ENCODE measurements around the gene KDM6A. TPM values are rescaled to one million over a fixed set of nuclear protein-coding genes. Genes with fewer than 3 reads are reported as not detected.

KDM6A gene
- total and polyA plus RNA-seq, 9 of the 15 experiments (the other 6 are each of a cell fraction or from before 2014, with no cell fraction given), result 8.4 to 34.3 (median 22.9) TPM

GRCh38 chrX:45154462-45154861, 281.5 kb downstream of the KDM6A start:
- H2AFZ ChIP-seq (ENCODE audit: low read depth, low read length), result no peak overlapping the region
- H4K20me1 ChIP-seq (replicated peaks; ENCODE audit: control insufficient read depth, insufficient read depth, low read length), result no peaks in the 10 kb centered on the region
- in situ Hi-C loops (cut with MboI) (no loop called here), intact Hi-C loops (cut with micrococcal nuclease) (no loop called here)
- no peak overlapping the region for H3K27ac ChIP-seq (ENCODE audit: extremely low read depth, low read depth, low read length)
- H3K4me2 ChIP-seq (ENCODE audit: insufficient read depth, low read length), result no peak overlapping the region
- H3K9ac ChIP-seq (ENCODE audit: insufficient read depth in 1 of 2, low read depth in 2 of 2, low read length in 2 of 2), result no peak overlapping the region
- no peaks in the 10 kb centered on the region for H3K9me1 ChIP-seq (ENCODE audit: control insufficient read depth, insufficient read depth, low read length)
- ATAC-seq (no peak), FAIRE-seq (no peak), DNase-seq (ENCODE audit: extremely low read depth in 1 of 4, low spot score in 3 of 4) (no peak)
- no peaks in the 10 kb centered on the region for H3K9me3 ChIP-seq (replicated peaks; ENCODE audit: control insufficient read depth, insufficient read depth, low read depth, low read length)
- H3K27me3 ChIP-seq (ENCODE audit: control insufficient read depth in 2 of 2, insufficient read depth in 2 of 2, low read length in 2 of 2), result no peaks in the 10 kb centered on the region
- H3K79me2 ChIP-seq (ENCODE audit: control insufficient read depth, insufficient read depth, low read length), result no peaks in the 10 kb centered on the region
- H3K4me1 ChIP-seq (replicated peaks in 1 of 2; ENCODE audit: control insufficient read depth in 2 of 2, insufficient read depth in 2 of 2, low read length in 2 of 2), result no peaks in the 10 kb centered on the region
- ChIA-PET CTCF (ENCODE audit: low intra/inter-chr PET ratio) (no interaction called here), POLR2A (no interaction called here)
- no TSS peak for BruUV-seq (replicated peaks)
- no peak overlapping the region for H3K4me3 ChIP-seq
- H3K36me3 ChIP-seq (ENCODE audit: control insufficient read depth, insufficient read depth, low read length), result no peaks in the 10 kb centered on the region
- TF ChIP-seq POLR2H (tag; IDR thresholded peaks at IDR 0.05; ENCODE audit: low read depth) (no peak), MAFK (IDR thresholded peaks at IDR 0.05; ENCODE audit: low read length) (no peak), ZBTB34 (CRISPR knock-in tag; IDR thresholded peaks at IDR 0.05) (no peak), GTF2E2 (tag; IDR thresholded peaks at IDR 0.05) (no peak)

DNA sequence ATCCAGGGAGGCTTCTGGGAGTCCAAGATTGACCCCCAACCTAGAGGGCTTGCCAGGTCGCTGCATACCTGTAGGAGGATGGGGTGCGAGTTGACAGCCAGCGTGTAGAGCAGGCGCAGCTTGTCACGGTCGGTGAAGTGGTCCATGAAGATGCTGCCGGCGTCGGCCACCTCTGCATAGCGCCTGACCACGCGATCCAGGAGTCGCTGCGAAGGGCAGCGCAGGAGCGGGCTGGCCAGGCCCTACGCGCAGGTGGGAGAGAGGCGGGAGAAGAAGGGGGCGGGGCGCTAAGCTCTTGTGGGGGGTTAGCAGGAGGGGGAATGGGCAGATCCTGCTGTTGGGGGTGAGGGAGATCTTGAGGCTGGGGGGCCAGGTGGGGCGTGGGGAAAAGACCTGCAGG, 284.7 kb downstream of the KDM6A start:
- Histone ChIP-seq H3K27ac (ENCODE audit: extremely low read depth, low read depth, low read length) (no peak overlapping the region), H3K4me2 (ENCODE audit: insufficient read depth, low read length) (no peak overlapping the region), H2AFZ (ENCODE audit: low read depth, low read length) (no peak overlapping the region), H3K79me2 (ENCODE audit: control insufficient read depth, insufficient read depth, low read length) (no peaks in the 10 kb centered on the region), H3K4me1 (replicated peaks in 1 of 2; ENCODE audit: control insufficient read depth in 2 of 2, insufficient read depth in 2 of 2, low read length in 2 of 2) (no peaks in the 10 kb centered on the region), H3K36me3 (ENCODE audit: control insufficient read depth, insufficient read depth, low read length) (no peaks in the 10 kb centered on the region), H3K9me1 (ENCODE audit: control insufficient read depth, insufficient read depth, low read length) (no peaks in the 10 kb centered on the region), H3K9me3 (replicated peaks; ENCODE audit: control insufficient read depth, insufficient read depth, low read depth, low read length) (0 out of 2 replicates have a peak, but pooled peaks cover 2% of the 10 kb centered on the region), H3K4me3 (no peak overlapping the region), H4K20me1 (replicated peaks; ENCODE audit: control insufficient read depth, insufficient read depth, low read length) (no peaks in the 10 kb centered on the region), H3K27me3 (ENCODE audit: control insufficient read depth in 2 of 2, insufficient read depth in 2 of 2, low read length in 2 of 2) (no peaks in the 10 kb centered on the region), H3K9ac (ENCODE audit: insufficient read depth in 1 of 2, low read depth in 2 of 2, low read length in 2 of 2) (no peak overlapping the region)
- CTCF ChIA-PET (ENCODE audit: low intra/inter-chr PET ratio), result no interaction called here
- in situ Hi-C loops (cut with MboI), result no loop called here
- no TSS peak for BruUV-seq (replicated peaks)
- FAIRE-seq (no peak), ATAC-seq (no peak), DNase-seq (ENCODE audit: extremely low read depth in 1 of 4, low spot score in 3 of 4) (no peak)
- intact Hi-C loops (cut with micrococcal nuclease), result no loop called here
- TF ChIP-seq STAG1 (CRISPR knock-in tag; IDR thresholded peaks at IDR 0.05; ENCODE audit: borderline replicate concordance) (no peak), CC2D1A (IDR thresholded peaks at IDR 0.05) (no peak), HMG20B (CRISPR knock-in tag; IDR thresholded peaks at IDR 0.05) (no peak), MLLT1 (IDR thresholded peaks at IDR 0.05) (no peak), ZNF124 (CRISPR knock-in tag; IDR thresholded peaks at IDR 0.05) (no peak)
- WGBS (ENCODE audit: insufficient coverage, low coverage, missing lambda C conversion rate), result 86% methylated on average over 6 of the region's 22 CpGs
- POLR2A ChIA-PET, result no interaction called here
